ENCODE results near the gene SUOX.
A peak's percentile ranks its signal among the peaks of the same experiment; 100 is the strongest.

- TF ChIP-seq CTCF (IDR thresholded peaks at IDR 0.05) (peak in 1 of 3 donors; percentile 13), POLR2AphosphoS5 (IDR thresholded peaks at IDR 0.05) (no peak)
These were observed 41.1 kb upstream of the SUOX start for GRCh38 chr12:55955800-55956508.
